Loucy (cell line): ENCODE data around the gene DPF3.

ENCODE experiments used
- H2AFZ ChIP-seq: fragments of 200-600 bp; sonication (generic); 2 replicates; pipeline ENCODE4 v1.6.0; 2016; ENCODE audit warnings: antibody characterized with exemption, mild to moderate bottlenecking, low read length, moderate library complexity
- H3F3A ChIP-seq: fragments of 200-600 bp; 2 replicates; pipeline ENCODE4 v1.6.0; 2016; ENCODE audit warnings: antibody characterized with exemption, low read depth, mild to moderate bottlenecking
- H3K27me3 ChIP-seq: fragments of 200-600 bp; sonication (generic); 2 replicates; pipeline ENCODE4 v1.6.1; 2014; ENCODE audit warnings: low read length, mild to moderate bottlenecking; ENCODE audit not compliant: insufficient read depth, poor library complexity, severe bottlenecking
- H3K36me3 ChIP-seq: fragments of 200-600 bp; sonication (generic); 2 replicates; pipeline ENCODE4 v1.6.1; 2016; ENCODE audit warnings: low read length; ENCODE audit not compliant: insufficient read depth
- H3K4me1 ChIP-seq: fragments of 200-600 bp; sonication (generic); 2 replicates; pipeline ENCODE4 v1.5.1; 2014; ENCODE audit warnings: low read length, mild to moderate bottlenecking; ENCODE audit not compliant: insufficient read depth, poor library complexity, severe bottlenecking
- H3K4me2 ChIP-seq: fragments of 200-600 bp; sonication (generic); 2 replicates; pipeline ENCODE4 v1.6.0; 2014; ENCODE audit warnings: antibody characterized with exemption, low read length, low read depth, mild to moderate bottlenecking; ENCODE audit not compliant: poor library complexity, severe bottlenecking
- H3K4me3 ChIP-seq: fragments of 200-600 bp; sonication (generic); 2 replicates; pipeline ENCODE4 v1.5.1; 2014; ENCODE audit warnings: low read length, mild to moderate bottlenecking, mixed read lengths; ENCODE audit not compliant: poor library complexity, severe bottlenecking
- H3K79me2 ChIP-seq: fragments of 200-600 bp; sonication (generic); 2 replicates; pipeline ENCODE4 v1.6.1; 2014; ENCODE audit warnings: low read length; ENCODE audit not compliant: insufficient read depth
- H3K9ac ChIP-seq: fragments of 200-600 bp; sonication (generic); 2 replicates; pipeline ENCODE4 v1.6.0; 2014; ENCODE audit warnings: mild to moderate bottlenecking, low read depth, low read length, moderate library complexity; ENCODE audit not compliant: poor library complexity, severe bottlenecking
- H3K9me2 ChIP-seq: fragments of 200-600 bp; sonication (generic); replicated peaks from 2 replicates; pipeline ENCODE4 v1.6.1; 2016; ENCODE audit warnings: low read depth, low read length, mixed read lengths
- H3K9me3 ChIP-seq: fragments of 200-600 bp; sonication (generic); 2 replicates; pipeline ENCODE4 v1.6.1; 2014; ENCODE audit warnings: mild to moderate bottlenecking, antibody characterized with exemption, low read length, low read depth; ENCODE audit not compliant: insufficient read depth
- H4K20me1 ChIP-seq: fragments of 200-600 bp; sonication (generic); 2 replicates; pipeline ENCODE4 v1.6.0; 2014; ENCODE audit warnings: antibody characterized with exemption, low read length, mild to moderate bottlenecking; ENCODE audit not compliant: insufficient read depth, poor library complexity, severe bottlenecking
- CTCF ChIP-seq: fragments of 200-600 bp; sonication (generic); conservative IDR thresholded peaks from 2 replicates; pipeline ENCODE4 v1.5.1; 2014; ENCODE audit warnings: mild to moderate bottlenecking, antibody characterized with exemption, low read length
- EZH2phosphoT487 ChIP-seq: fragments of 200-600 bp; IDR thresholded peaks from 2 replicates; pipeline ENCODE4 v1.6.1; 2018; ENCODE audit warnings: antibody characterized with exemption, mild to moderate bottlenecking, moderate library complexity, borderline replicate concordance

DPF3 gene

DNA sequence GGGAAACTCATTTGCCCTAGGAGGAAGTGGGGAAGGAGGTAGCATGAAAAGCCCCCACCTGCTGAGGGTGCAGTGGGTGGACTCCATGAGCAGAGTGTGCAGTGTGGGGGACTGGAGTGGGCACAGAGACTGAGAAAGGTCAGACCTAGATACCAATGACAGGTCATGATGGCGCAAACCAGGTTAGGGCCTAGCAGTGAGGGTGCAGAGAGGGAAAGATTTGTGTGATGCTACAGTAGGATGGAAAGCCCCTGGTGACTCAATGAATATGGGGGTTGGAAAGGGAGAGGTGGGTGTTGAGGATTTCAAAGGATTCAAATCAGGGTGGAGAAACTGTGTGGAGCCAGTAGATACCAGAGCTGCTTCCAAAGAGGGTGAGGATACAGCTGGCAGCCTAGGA, 319.2 kb downstream of the DPF3 start:
- no peak overlapping the region for H3K4me2 ChIP-seq
- H3F3A ChIP-seq = no peaks in the 10 kb centered on the region
- H3K9ac ChIP-seq = no peak overlapping the region
- no peaks in the 10 kb centered on the region for H3K9me3 ChIP-seq
- no peaks in the 10 kb centered on the region for H3K27me3 ChIP-seq
- H4K20me1 ChIP-seq = no peaks in the 10 kb centered on the region
- H3K9me2 ChIP-seq = no peaks in the 10 kb centered on the region
- peaks cover 29% of the 10 kb centered on the region for H3K4me1 ChIP-seq
- H3K79me2 ChIP-seq = no peaks in the 10 kb centered on the region
- H3K4me3 ChIP-seq = no peak overlapping the region
- H3K36me3 ChIP-seq = no peaks in the 10 kb centered on the region
- no peak overlapping the region for H2AFZ ChIP-seq
- TF ChIP-seq CTCF (no peak), EZH2phosphoT487 (no peak)

DNA sequence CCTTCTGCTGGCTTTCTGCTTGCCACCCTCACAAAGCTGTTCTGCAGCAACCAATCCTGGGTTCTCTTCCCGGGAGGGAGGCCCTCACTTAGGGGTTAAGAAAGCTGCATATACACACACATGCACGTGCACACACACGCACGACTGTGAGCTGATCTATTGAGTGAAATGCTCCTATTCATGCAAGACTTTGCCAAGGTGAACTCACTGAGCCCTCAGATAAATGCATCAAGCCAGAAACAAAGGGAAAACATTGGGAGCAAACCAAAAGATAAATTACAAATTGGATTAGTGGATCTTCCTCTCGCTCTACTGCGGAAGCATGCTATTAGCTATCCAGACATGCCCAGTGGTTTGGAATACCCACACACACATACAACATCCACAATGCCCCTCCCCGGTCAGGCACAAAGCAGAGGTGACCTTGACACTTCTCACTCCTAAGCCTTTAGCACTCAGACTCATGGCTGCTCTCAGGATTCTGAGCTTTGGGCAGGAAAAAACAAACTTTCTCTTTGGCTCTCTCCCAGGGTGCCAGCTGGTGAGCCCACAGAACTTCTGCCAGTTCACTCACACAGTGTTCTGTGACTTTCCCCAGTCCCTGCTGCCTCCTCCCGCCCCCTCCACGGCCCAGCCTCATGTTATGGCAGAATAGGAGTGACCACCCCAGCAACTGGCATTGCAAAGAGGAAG, 320.0 kb downstream of the DPF3 start:
- H3K79me2 ChIP-seq = no peaks in the 10 kb centered on the region
- no peak overlapping the region for H3K4me3 ChIP-seq
- no peak overlapping the region for H3K9ac ChIP-seq
- H3K4me2 ChIP-seq = no peak overlapping the region
- H3K27me3 ChIP-seq = no peaks in the 10 kb centered on the region
- no peaks in the 10 kb centered on the region for H3F3A ChIP-seq
- no peaks in the 10 kb centered on the region for H4K20me1 ChIP-seq
- no peaks in the 10 kb centered on the region for H3K36me3 ChIP-seq
- H3K9me3 ChIP-seq = no peaks in the 10 kb centered on the region
- TF ChIP-seq EZH2phosphoT487 (no peak), CTCF (no peak)
- H2AFZ ChIP-seq = no peak overlapping the region
- H3K4me1 ChIP-seq = peaks cover 37% of the 10 kb centered on the region
- no peaks in the 10 kb centered on the region for H3K9me2 ChIP-seq
